ENCODE measurements around the gene RAB11FIP3. TPM values are rescaled to one million over a fixed set of nuclear protein-coding genes. Genes with fewer than 3 reads are reported as not detected.
"Not testable (repeated sequence)": the region's sequence is repeated elsewhere in the genome, so short reads cannot be mapped to it uniquely, and the experiment has no call there.

The RAB11FIP3 gene
- polyA plus RNA-seq, 1 of the 3 experiments (the other 2 are of a cell fraction): 24.8 TPM

DNA sequence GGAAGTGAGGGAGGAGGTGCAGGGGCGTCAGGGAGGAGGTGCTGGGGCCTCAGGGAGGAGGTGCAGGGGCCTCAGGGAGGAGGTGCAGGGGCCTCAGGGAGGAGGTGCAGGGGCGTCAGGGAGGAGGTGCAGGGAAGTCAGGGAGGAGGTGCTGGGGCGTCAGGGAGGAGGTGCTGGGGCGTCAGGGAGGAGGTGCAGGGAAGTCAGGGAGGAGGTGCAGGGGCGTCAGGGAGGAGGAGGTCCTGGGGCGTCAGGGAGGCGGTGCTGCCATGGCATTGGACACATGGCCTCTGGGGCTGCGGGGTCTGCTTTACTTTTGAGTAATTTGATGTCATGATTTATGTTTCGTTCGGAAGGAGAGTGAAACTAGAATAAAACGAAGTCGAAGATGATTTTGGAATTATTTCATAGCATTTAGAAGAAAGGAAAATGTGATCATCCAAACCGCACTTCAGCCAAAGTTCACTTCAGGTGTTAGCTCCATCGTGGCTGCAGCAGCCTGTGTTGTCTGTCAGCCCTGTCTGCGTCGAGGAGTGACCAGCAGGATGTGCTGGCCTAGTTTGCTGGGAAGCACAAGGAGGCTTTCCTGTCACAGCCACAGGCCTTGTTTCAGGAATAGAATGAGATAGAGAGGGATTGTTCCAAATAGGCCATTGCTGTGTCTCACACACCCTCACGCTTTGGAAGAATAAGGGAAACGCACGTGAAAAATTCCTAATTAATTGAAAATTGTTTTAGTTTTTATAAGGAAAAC is 42.8 kb downstream of the RAB11FIP3 start:
- POLR2A ChIA-PET: no interaction called here
- WGBS (ENCODE audit: low lambda C conversion rate): 91% methylated on average over 19 of the region's 19 CpGs

DNA sequence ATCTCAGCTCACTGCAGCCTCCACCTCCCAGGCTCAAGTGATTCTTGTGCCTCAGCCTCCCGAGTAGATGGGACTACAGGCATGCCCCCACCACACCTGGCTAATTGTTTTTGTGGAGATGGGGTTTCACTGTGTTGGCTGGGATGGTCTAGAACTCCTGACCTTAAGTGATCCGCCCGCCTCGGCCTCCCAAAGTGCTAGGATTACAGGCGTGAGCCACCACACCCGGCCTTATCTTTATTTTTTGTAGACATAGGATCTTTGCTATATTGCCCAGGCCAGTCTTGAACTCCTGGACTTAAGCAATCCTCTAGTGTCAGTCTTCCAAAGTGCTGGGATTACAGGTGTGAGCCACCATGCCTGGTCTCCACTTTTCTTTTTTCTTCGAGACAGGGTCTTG is 44.0 kb downstream of the RAB11FIP3 start:
- peaks cover 18% of the 10 kb centered on the region; the same call in 1 of the 2 replicates for H4K20me1 ChIP-seq (ENCODE audit: insufficient read depth)
- POLR2A ChIA-PET: interaction anchor here (0.7 kb wide), 1 partner anchor 10 kb away, joined by 3 read pairs; no protein-coding TSS in a partner anchor
- not testable (repeated sequence) for DNase-seq

More for the DNA sequence above, 42.8 kb downstream of the RAB11FIP3 start:
- Histone ChIP-seq H2AFZ (ENCODE audit: low read depth) (no peak overlapping the region), H3F3A (replicated peaks; ENCODE audit: insufficient read depth) (no peaks in the 10 kb centered on the region), H3K4me1 (ENCODE audit: control insufficient read depth in 1 of 2, insufficient read depth in 2 of 2, low read depth in 1 of 2, low read length in 1 of 2) (peaks cover 3 to 7% of the 10 kb centered on the region in 2 experiments; a peak in 1 of 4 replicates), H3K27ac (ENCODE audit: low read depth in 2 of 2, low read length in 1 of 2) (no peak overlapping the region), H4K20me1 (ENCODE audit: insufficient read depth) (peaks cover 25% of the 10 kb centered on the region; the same call in 1 of the 2 replicates), H3K9me3 (no peaks in the 10 kb centered on the region), H3K9me2 (no peaks in the 10 kb centered on the region), H3K27me3 (ENCODE audit: insufficient read depth) (no peaks in the 10 kb centered on the region), H3K4me2 (no peak overlapping the region), H3K9ac (no peak overlapping the region), H3K36me3 (replicated peaks in 1 of 2; ENCODE audit: control insufficient read depth in 1 of 2, insufficient read depth in 2 of 2, low read length in 1 of 2) (peaks cover 0 to 6% of the 10 kb centered on the region in 2 experiments), H3K79me2 (ENCODE audit: insufficient read depth) (peaks cover 22% of the 10 kb centered on the region; the same call in 1 of the 2 replicates), H3K4me3 (ENCODE audit: low read depth in 2 of 2, low read length in 1 of 2) (no peak overlapping the region)
- DNase-seq: no peak
- TF ChIP-seq EP300 (IDR thresholded peaks at IDR 0.05; ENCODE audit: borderline replicate concordance in 1 of 2, low read depth in 1 of 2, low read length in 1 of 2) (no peak), NFIC (IDR thresholded peaks at IDR 0.05; ENCODE audit: borderline replicate concordance) (no peak), RXRA (IDR thresholded peaks at IDR 0.05; ENCODE audit: borderline replicate concordance, low read depth) (no peak), FOXM1 (IDR thresholded peaks at IDR 0.05; ENCODE audit: low read depth) (no peak), RCOR1 (IDR thresholded peaks at IDR 0.05; ENCODE audit: low read length) (no peak), SMC3 (IDR thresholded peaks at IDR 0.05; ENCODE audit: low read depth, low read length) (no peak), MEF2A (IDR thresholded peaks at IDR 0.05; ENCODE audit: borderline replicate concordance, low read depth) (no peak), TAF1 (IDR thresholded peaks at IDR 0.05; ENCODE audit: borderline replicate concordance, low read depth, low read length) (no peak), FOSL2 (IDR thresholded peaks at IDR 0.05; ENCODE audit: borderline replicate concordance, low read depth) (no peak)
- TF ChIP-seq, protein P1, sequence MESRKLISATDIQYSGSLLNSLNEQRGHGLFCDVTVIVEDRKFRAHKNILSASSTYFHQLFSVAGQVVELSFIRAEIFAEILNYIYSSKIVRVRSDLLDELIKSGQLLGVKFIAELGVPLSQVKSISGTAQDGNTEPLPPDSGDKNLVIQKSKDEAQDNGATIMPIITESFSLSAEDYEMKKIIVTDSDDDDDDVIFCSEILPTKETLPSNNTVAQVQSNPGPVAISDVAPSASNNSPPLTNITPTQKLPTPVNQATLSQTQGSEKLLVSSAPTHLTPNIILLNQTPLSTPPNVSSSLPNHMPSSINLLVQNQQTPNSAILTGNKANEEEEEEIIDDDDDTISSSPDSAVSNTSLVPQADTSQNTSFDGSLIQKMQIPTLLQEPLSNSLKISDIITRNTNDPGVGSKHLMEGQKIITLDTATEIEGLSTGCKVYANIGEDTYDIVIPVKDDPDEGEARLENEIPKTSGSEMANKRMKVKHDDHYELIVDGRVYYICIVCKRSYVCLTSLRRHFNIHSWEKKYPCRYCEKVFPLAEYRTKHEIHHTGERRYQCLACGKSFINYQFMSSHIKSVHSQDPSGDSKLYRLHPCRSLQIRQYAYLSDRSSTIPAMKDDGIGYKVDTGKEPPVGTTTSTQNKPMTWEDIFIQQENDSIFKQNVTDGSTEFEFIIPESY (IDR thresholded peaks at IDR 0.05; ENCODE audit: borderline replicate concordance, low read depth): no peak
- TF ChIP-seq, protein P2, sequence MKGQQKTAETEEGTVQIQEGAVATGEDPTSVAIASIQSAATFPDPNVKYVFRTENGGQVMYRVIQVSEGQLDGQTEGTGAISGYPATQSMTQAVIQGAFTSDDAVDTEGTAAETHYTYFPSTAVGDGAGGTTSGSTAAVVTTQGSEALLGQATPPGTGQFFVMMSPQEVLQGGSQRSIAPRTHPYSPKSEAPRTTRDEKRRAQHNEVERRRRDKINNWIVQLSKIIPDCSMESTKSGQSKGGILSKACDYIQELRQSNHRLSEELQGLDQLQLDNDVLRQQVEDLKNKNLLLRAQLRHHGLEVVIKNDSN (IDR thresholded peaks at IDR 0.05; ENCODE audit: borderline replicate concordance, low read depth): no peak
- CTCF ChIA-PET: no interaction called here

More for the DNA sequence above, 44.0 kb downstream of the RAB11FIP3 start:
- 95% methylated on average over 7 of the region's 7 CpGs for WGBS (ENCODE audit: low lambda C conversion rate)
- H3K9ac ChIP-seq; CTCF ChIA-PET; H3K36me3 ChIP-seq (replicated peaks in 1 of 2; ENCODE audit: control insufficient read depth in 1 of 2, insufficient read depth in 2 of 2, low read length in 1 of 2); H3K9me3 ChIP-seq; H3K27ac ChIP-seq (ENCODE audit: low read depth in 2 of 2, low read length in 1 of 2); H3K4me2 ChIP-seq; H3K4me1 ChIP-seq (ENCODE audit: control insufficient read depth in 1 of 2, insufficient read depth in 2 of 2, low read depth in 1 of 2, low read length in 1 of 2); H3K4me3 ChIP-seq (ENCODE audit: low read depth in 2 of 2, low read length in 1 of 2); H3K27me3 ChIP-seq (ENCODE audit: insufficient read depth); H3K9me2 ChIP-seq; H2AFZ ChIP-seq (ENCODE audit: low read depth); H3F3A ChIP-seq (replicated peaks; ENCODE audit: insufficient read depth): not testable (repeated sequence)
- peaks cover 18% of the 10 kb centered on the region for H3K79me2 ChIP-seq (ENCODE audit: insufficient read depth)
